ENCODE data around the gene PCDH15. TPM values are rescaled to one million over a fixed set of nuclear protein-coding genes. Genes with fewer than 3 reads are reported as not detected.

The PCDH15 gene
- polyA plus RNA-seq, 1 of the 3 experiments (the other 2 are of a cell fraction), result 0.03 TPM

GRCh38 chr10:53980210-53980609 lies 820.8 kb downstream of the PCDH15 start:
- H3F3A ChIP-seq (replicated peaks; ENCODE audit: insufficient read depth), result no peaks in the 10 kb centered on the region
- H4K20me1 ChIP-seq (ENCODE audit: insufficient read depth), result no peaks in the 10 kb centered on the region
- no peaks in the 10 kb centered on the region for H3K79me2 ChIP-seq (ENCODE audit: insufficient read depth)
- no peaks in the 10 kb centered on the region for H3K36me3 ChIP-seq (replicated peaks in 1 of 2; ENCODE audit: control insufficient read depth in 1 of 2, insufficient read depth in 2 of 2, low read length in 1 of 2)
- DNase-seq, result no peak
- H3K9me3 ChIP-seq, result 0 out of 2 replicates have a peak, but pooled peaks cover 3% of the 10 kb centered on the region
- H3K4me2 ChIP-seq, result no peak overlapping the region
- H3K9ac ChIP-seq, result no peak overlapping the region
- H2AFZ ChIP-seq (ENCODE audit: low read depth), result no peak overlapping the region
- no peaks in the 10 kb centered on the region for H3K9me2 ChIP-seq
- TF ChIP-seq RXRA (IDR thresholded peaks at IDR 0.05; ENCODE audit: borderline replicate concordance, low read depth), result no peak
- TF ChIP-seq TAF1 (IDR thresholded peaks at IDR 0.05; ENCODE audit: borderline replicate concordance, low read depth, low read length), result no peak
- no peak for TF ChIP-seq MXI1 (IDR thresholded peaks at IDR 0.05; ENCODE audit: low read depth, low read length)
- TF ChIP-seq RCOR1 (IDR thresholded peaks at IDR 0.05; ENCODE audit: low read length), result no peak
- TF ChIP-seq PBX3 (IDR thresholded peaks at IDR 0.05), result no peak
- TF ChIP-seq MAX (IDR thresholded peaks at IDR 0.05; ENCODE audit: low read depth), result no peak
- TF ChIP-seq SIN3A (IDR thresholded peaks at IDR 0.05; ENCODE audit: borderline replicate concordance, low read depth, low read length), result no peak
- no peak for TF ChIP-seq FOXJ3 (CRISPR knock-in tag; IDR thresholded peaks at IDR 0.05)
- TF ChIP-seq ZBTB33 (IDR thresholded peaks at IDR 0.05; ENCODE audit: borderline replicate concordance, low read depth), result no peak
- no peak for TF ChIP-seq USF1 (IDR thresholded peaks at IDR 0.05; ENCODE audit: borderline replicate concordance, low read depth)
- TF ChIP-seq USF2 (IDR thresholded peaks at IDR 0.05; ENCODE audit: borderline replicate concordance, low read depth, low read length), result no peak
- no peak for TF ChIP-seq EP300 (IDR thresholded peaks at IDR 0.05; ENCODE audit: borderline replicate concordance in 1 of 2, low read depth in 1 of 2, low read length in 1 of 2)
- TF ChIP-seq GATA2 (CRISPR knock-in tag; IDR thresholded peaks at IDR 0.05), result no peak
- no peak for TF ChIP-seq FOXM1 (IDR thresholded peaks at IDR 0.05; ENCODE audit: low read depth)
- no peak for TF ChIP-seq POLR2AphosphoS5 (IDR thresholded peaks at IDR 0.05; ENCODE audit: low read depth, low read length)
- no peak for TF ChIP-seq TEAD4 (IDR thresholded peaks at IDR 0.05; ENCODE audit: borderline replicate concordance, insufficient read depth)
- TF ChIP-seq CHD2 (IDR thresholded peaks at IDR 0.05; ENCODE audit: low read length, partially characterized antibody), result no peak
- TF ChIP-seq TCF12 (IDR thresholded peaks at IDR 0.05), result no peak
- no peaks in the 10 kb centered on the region for H3K4me1 ChIP-seq (ENCODE audit: control insufficient read depth in 1 of 2, insufficient read depth in 2 of 2, low read depth in 1 of 2, low read length in 1 of 2)
- H3K27ac ChIP-seq (ENCODE audit: low read depth in 2 of 2, low read length in 1 of 2), result no peak overlapping the region
- POLR2A ChIA-PET, result no interaction called here
- H3K4me3 ChIP-seq (ENCODE audit: low read depth in 2 of 2, low read length in 1 of 2), result no peak overlapping the region
- WGBS (ENCODE audit: low lambda C conversion rate), result 45% methylated on average over 3 of the region's 3 CpGs
- CTCF ChIA-PET, result no interaction called here
- no peaks in the 10 kb centered on the region for H3K27me3 ChIP-seq (ENCODE audit: insufficient read depth)
